Measurements from ENCODE around the gene JAKMIP1. TPM values are rescaled to one million over a fixed set of nuclear protein-coding genes. Genes with fewer than 3 reads are reported as not detected.

JAKMIP1 gene
- total and polyA plus RNA-seq, 2 donors (not counting 1 experiment from before 2014, with no cell fraction given): 0.49 to 1.0 TPM

DNA sequence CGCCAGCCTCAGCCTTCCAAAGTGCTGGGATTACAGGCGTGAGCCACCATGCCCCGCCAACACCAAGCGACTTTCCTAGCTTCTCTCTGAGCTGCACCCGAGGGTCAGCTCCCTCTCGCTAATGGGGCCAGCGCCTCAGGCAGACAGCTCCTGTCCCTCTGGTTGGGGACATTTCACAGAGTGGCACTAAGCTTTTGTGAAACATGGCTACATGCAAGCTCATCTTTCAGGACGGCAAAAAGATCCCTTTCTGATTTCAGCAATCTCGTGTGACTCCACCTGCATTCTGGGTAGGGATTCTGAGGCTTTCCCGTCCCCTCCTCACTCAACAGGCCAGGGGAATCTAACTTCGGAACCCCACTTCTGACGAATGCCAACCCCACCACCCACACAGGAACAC is 151.1 kb downstream of the JAKMIP1 start:
- H3K36me3 ChIP-seq (replicated peaks in 1 of 2; ENCODE audit: control extremely low read depth in 1 of 2, control insufficient read depth in 1 of 2, extremely low read depth in 1 of 2, insufficient read depth in 2 of 2, low read length in 1 of 2): no peaks in the 10 kb centered on the region
- intact Hi-C loops (cut with micrococcal nuclease): no loop called here
- TF ChIP-seq CTCF (IDR thresholded peaks at IDR 0.05): no peak
- no peak for TF ChIP-seq EZH2 (IDR thresholded peaks at IDR 0.05; ENCODE audit: borderline replicate concordance, insufficient read depth, low read depth, low read length, poor library complexity, severe bottlenecking)
- Mint-ChIP-seq H3K27ac (no peak overlapping the region), H3K9me3 (ENCODE audit: insufficient read depth) (no peaks in the 10 kb centered on the region), H3K27me3 (no peaks in the 10 kb centered on the region), H3K4me3 (no peak overlapping the region), H3K4me1 (no peaks in the 10 kb centered on the region)
- ChIA-PET POLR2A (no interaction called here), CTCF (no interaction called here)
- H3K9ac ChIP-seq (ENCODE audit: low read length): no peak overlapping the region
- H3K27me3 ChIP-seq (replicated peaks in 1 of 4; ENCODE audit: control extremely low read depth in 1 of 4, control insufficient read depth in 3 of 4, insufficient read depth in 4 of 4, low read length in 3 of 4): peaks cover 0 to 2% (median 0%) of the 10 kb centered on the region in 4 experiments
- H3K79me2 ChIP-seq (ENCODE audit: control insufficient read depth, insufficient read depth, low read length): no peaks in the 10 kb centered on the region
- H4K20me1 ChIP-seq (ENCODE audit: control insufficient read depth, insufficient read depth, low read length, poor library complexity, severe bottlenecking): no peaks in the 10 kb centered on the region
- no peak overlapping the region for H2AFZ ChIP-seq (ENCODE audit: insufficient read depth, low read depth, low read length, poor library complexity, severe bottlenecking)
- H3K4me2 ChIP-seq (replicated peaks; ENCODE audit: low read depth, low read length, poor library complexity, severe bottlenecking): no peak overlapping the region
- no peak overlapping the region for H3K27ac ChIP-seq (ENCODE audit: low read length in 2 of 2)
- ATAC-seq (ENCODE audit: low read depth) (no peak), DNase-seq (no peak)
- 97% methylated on average over 12 of the region's 12 CpGs for WGBS (ENCODE audit: insufficient coverage)
- no peaks in the 10 kb centered on the region for H3K4me1 ChIP-seq (ENCODE audit: control insufficient read depth in 2 of 2, insufficient read depth in 2 of 2, low read length in 2 of 2)
- H3K4me3 ChIP-seq (ENCODE audit: control extremely low read depth in 1 of 5, extremely low read depth in 1 of 5, insufficient read depth in 1 of 5, low read depth in 2 of 5, low read length in 4 of 5): no peak overlapping the region
- no peaks in the 10 kb centered on the region for H3K9me3 ChIP-seq (ENCODE audit: control extremely low read depth in 1 of 3, control insufficient read depth in 2 of 3, insufficient read depth in 1 of 3, low read length in 2 of 3)

DNA sequence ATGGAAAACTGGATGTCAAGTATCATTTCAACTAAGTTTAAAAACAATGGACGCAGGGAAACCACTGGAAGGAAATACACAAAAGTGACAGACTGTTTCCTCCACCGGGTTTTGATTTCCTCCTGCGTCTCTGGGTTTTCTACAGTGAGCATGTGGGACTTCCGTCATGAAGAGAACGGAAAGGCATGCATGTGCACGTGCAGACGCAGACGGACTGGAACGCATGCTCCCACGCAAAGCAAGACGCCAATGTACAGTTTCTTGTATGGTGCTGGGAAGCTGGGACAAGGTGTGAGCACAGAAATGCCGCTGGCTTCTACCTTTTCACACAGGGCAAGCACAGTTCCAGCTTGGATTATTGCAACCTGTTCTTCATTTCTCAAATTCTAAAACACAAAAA is 151.8 kb downstream of the JAKMIP1 start:
- Histone ChIP-seq H3K27me3 (replicated peaks in 1 of 4; ENCODE audit: control extremely low read depth in 1 of 4, control insufficient read depth in 3 of 4, insufficient read depth in 4 of 4, low read length in 3 of 4) (peaks cover 0 to 2% (median 0%) of the 10 kb centered on the region in 4 experiments), H2AFZ (ENCODE audit: insufficient read depth, low read depth, low read length, poor library complexity, severe bottlenecking) (no peak overlapping the region), H3K4me2 (replicated peaks; ENCODE audit: low read depth, low read length, poor library complexity, severe bottlenecking) (no peak overlapping the region), H4K20me1 (ENCODE audit: control insufficient read depth, insufficient read depth, low read length, poor library complexity, severe bottlenecking) (no peaks in the 10 kb centered on the region), H3K27ac (ENCODE audit: low read length in 2 of 2) (no peak overlapping the region), H3K9ac (ENCODE audit: low read length) (no peak overlapping the region), H3K9me3 (ENCODE audit: control extremely low read depth in 1 of 3, control insufficient read depth in 2 of 3, insufficient read depth in 1 of 3, low read length in 2 of 3) (no peaks in the 10 kb centered on the region), H3K4me3 (ENCODE audit: control extremely low read depth in 1 of 5, extremely low read depth in 1 of 5, insufficient read depth in 1 of 5, low read depth in 2 of 5, low read length in 4 of 5) (no peak overlapping the region), H3K79me2 (ENCODE audit: control insufficient read depth, insufficient read depth, low read length) (no peaks in the 10 kb centered on the region), H3K36me3 (replicated peaks in 1 of 2; ENCODE audit: control extremely low read depth in 1 of 2, control insufficient read depth in 1 of 2, extremely low read depth in 1 of 2, insufficient read depth in 2 of 2, low read length in 1 of 2) (no peaks in the 10 kb centered on the region), H3K4me1 (ENCODE audit: control insufficient read depth in 2 of 2, insufficient read depth in 2 of 2, low read length in 2 of 2) (no peaks in the 10 kb centered on the region)
- no peak for DNase-seq
- no peak overlapping the region for H3K4me3 Mint-ChIP-seq
- no peak overlapping the region for H3K27ac Mint-ChIP-seq
- no peak for ATAC-seq (ENCODE audit: low read depth)
- H3K27me3 Mint-ChIP-seq: peaks cover 7% of the 10 kb centered on the region
- H3K4me1 Mint-ChIP-seq: no peaks in the 10 kb centered on the region
- no peaks in the 10 kb centered on the region for H3K9me3 Mint-ChIP-seq (ENCODE audit: insufficient read depth)
- CTCF ChIA-PET: no interaction called here
- intact Hi-C loops (cut with micrococcal nuclease): no loop called here
- POLR2A ChIA-PET: no interaction called here
- 22% methylated on average over 10 of the region's 12 CpGs for WGBS (ENCODE audit: insufficient coverage)
- TF ChIP-seq EZH2 (IDR thresholded peaks at IDR 0.05; ENCODE audit: borderline replicate concordance, insufficient read depth, low read depth, low read length, poor library complexity, severe bottlenecking) (no peak), CTCF (IDR thresholded peaks at IDR 0.05) (no peak)
